OCI-LY1 (cell line): ENCODE data around the gene TMED10.

Experiments used
- H2AFZ ChIP-seq: fragments of 200-600 bp; sonication (generic), shearing (Covaris generic); 2 replicates; pipeline ENCODE4 v1.6.0; 2014; ENCODE audit warnings: antibody characterized with exemption, mild to moderate bottlenecking, low read length
- H3F3A ChIP-seq: fragments of 200-600 bp; sonication (generic), shearing (Covaris generic); 2 replicates; pipeline ENCODE4 v1.6.0; 2014; ENCODE audit warnings: mild to moderate bottlenecking, antibody characterized with exemption, low read length, moderate library complexity; ENCODE audit not compliant: insufficient read depth
- H3K27ac ChIP-seq: fragments of 200-600 bp; sonication (generic); 2 replicates; pipeline ENCODE4 v1.5.1; 2014; ENCODE audit warnings: low read length, mixed run types, mild to moderate bottlenecking, low read depth; ENCODE audit not compliant: poor library complexity, severe bottlenecking
- H3K27me3 ChIP-seq: fragments of 200-600 bp; sonication (generic); 2 replicates; pipeline ENCODE4 v1.6.0; 2014; ENCODE audit warnings: antibody characterized with exemption, mild to moderate bottlenecking, low read length, moderate library complexity; ENCODE audit not compliant: insufficient read depth
- H3K36me3 ChIP-seq: fragments of 200-600 bp; sonication (generic); 2 replicates; pipeline ENCODE4 v1.6.1; 2014; ENCODE audit warnings: mild to moderate bottlenecking, antibody characterized with exemption, low read length, moderate library complexity, mixed read lengths; ENCODE audit not compliant: insufficient read depth
- H3K4me1 ChIP-seq: fragments of 200-600 bp; sonication (generic); 2 replicates; pipeline ENCODE4 v1.5.1; 2014; ENCODE audit warnings: mild to moderate bottlenecking, low read length, moderate library complexity; ENCODE audit not compliant: insufficient read depth, severe bottlenecking
- H3K4me2 ChIP-seq: fragments of 200-600 bp; sonication (generic), shearing (Covaris generic); 2 replicates; pipeline ENCODE4 v1.6.1; 2014; ENCODE audit warnings: low read length
- H3K4me3 ChIP-seq: fragments of 200-600 bp; sonication (generic); 2 replicates; pipeline ENCODE4 v1.5.1; 2014; ENCODE audit warnings: low read length, low read depth, mild to moderate bottlenecking, mixed read lengths; ENCODE audit not compliant: poor library complexity, severe bottlenecking
- H3K79me2 ChIP-seq: fragments of 200-600 bp; shearing (Covaris generic); 2 replicates; pipeline ENCODE4 v1.6.1; 2016; ENCODE audit warnings: mixed run types, low read length, mixed read lengths; ENCODE audit not compliant: insufficient read depth
- H3K9ac ChIP-seq: fragments of 200-600 bp; sonication (generic), shearing (Covaris generic); 2 replicates; pipeline ENCODE4 v1.6.1; 2014; ENCODE audit warnings: mild to moderate bottlenecking, low read length, mixed read lengths
- H3K9me2 ChIP-seq: fragments of 200-600 bp; sonication (generic), shearing (Covaris generic); 2 replicates; pipeline ENCODE4 v1.6.1; 2014; ENCODE audit warnings: low read depth, mild to moderate bottlenecking, low read length, mixed read lengths
- H3K9me3 ChIP-seq: fragments of 200-600 bp; shearing (Covaris generic); 2 replicates; pipeline ENCODE4 v1.6.1; 2014; ENCODE audit warnings: low read length, mixed read lengths
- H4K20me1 ChIP-seq: fragments of 200-600 bp; sonication (generic), shearing (Covaris generic); 2 replicates; pipeline ENCODE4 v1.6.0; 2016; ENCODE audit warnings: mild to moderate bottlenecking, low read length; ENCODE audit not compliant: insufficient read depth
- EZH2 ChIP-seq: fragments of 200-600 bp; sonication (generic), shearing (Covaris generic); IDR thresholded peaks from 2 replicates; pipeline ENCODE4 v1.8.0; 2017; ENCODE audit warnings: borderline replicate concordance, mixed run types, mild to moderate bottlenecking, antibody characterized with exemption, low read length, moderate library complexity, mixed read lengths
- TF ChIP-seq, protein P1 (sequence below): fragments of 200-600 bp; sonication (generic), shearing (Covaris generic); IDR thresholded peaks from 2 replicates; pipeline ENCODE4 v1.5.1; 2017; ENCODE audit warnings: mild to moderate bottlenecking, antibody characterized with exemption, low read length, moderate library complexity, mixed read lengths

Gene TMED10

DNA sequence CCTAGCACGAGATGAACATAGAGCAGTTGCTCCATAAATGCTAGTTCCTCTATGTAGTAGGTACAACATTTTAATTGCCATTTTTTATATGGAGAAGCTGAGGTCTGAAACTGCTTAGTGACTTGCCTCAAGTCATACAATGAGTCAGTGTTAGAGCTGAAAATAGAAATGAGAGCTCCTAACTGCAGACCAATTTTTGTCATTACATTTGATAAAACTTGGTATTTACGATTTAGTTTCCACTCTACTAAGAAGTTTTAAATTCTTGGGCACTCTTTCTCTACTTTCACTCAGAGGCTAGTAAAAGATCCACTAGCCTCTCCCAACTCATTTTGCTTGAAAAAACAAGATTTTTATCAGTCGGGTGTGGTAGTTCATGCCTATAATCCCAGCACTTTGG is 8.1 kb upstream of the TMED10 start:
- H2AFZ ChIP-seq = no peak overlapping the region
- H3K4me3 ChIP-seq = no peak overlapping the region
- H3K9ac ChIP-seq = no peak overlapping the region
- H3K79me2 ChIP-seq = no peaks in the 10 kb centered on the region
- TF ChIP-seq EZH2 = no peak
- TF ChIP-seq, protein P1, sequence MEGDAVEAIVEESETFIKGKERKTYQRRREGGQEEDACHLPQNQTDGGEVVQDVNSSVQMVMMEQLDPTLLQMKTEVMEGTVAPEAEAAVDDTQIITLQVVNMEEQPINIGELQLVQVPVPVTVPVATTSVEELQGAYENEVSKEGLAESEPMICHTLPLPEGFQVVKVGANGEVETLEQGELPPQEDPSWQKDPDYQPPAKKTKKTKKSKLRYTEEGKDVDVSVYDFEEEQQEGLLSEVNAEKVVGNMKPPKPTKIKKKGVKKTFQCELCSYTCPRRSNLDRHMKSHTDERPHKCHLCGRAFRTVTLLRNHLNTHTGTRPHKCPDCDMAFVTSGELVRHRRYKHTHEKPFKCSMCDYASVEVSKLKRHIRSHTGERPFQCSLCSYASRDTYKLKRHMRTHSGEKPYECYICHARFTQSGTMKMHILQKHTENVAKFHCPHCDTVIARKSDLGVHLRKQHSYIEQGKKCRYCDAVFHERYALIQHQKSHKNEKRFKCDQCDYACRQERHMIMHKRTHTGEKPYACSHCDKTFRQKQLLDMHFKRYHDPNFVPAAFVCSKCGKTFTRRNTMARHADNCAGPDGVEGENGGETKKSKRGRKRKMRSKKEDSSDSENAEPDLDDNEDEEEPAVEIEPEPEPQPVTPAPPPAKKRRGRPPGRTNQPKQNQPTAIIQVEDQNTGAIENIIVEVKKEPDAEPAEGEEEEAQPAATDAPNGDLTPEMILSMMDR = no peak
- peaks cover 7% of the 10 kb centered on the region; the same call in 1 of the 2 replicates for H3K27me3 ChIP-seq
- no peaks in the 10 kb centered on the region for H4K20me1 ChIP-seq
- H3K36me3 ChIP-seq = no peaks in the 10 kb centered on the region
- peaks cover 12% of the 10 kb centered on the region for H3K4me1 ChIP-seq
- H3K4me2 ChIP-seq = no peak overlapping the region
- H3K9me3 ChIP-seq = no peaks in the 10 kb centered on the region
- no peaks in the 10 kb centered on the region for H3K9me2 ChIP-seq
- H3F3A ChIP-seq = no peaks in the 10 kb centered on the region
- no peak overlapping the region for H3K27ac ChIP-seq

DNA sequence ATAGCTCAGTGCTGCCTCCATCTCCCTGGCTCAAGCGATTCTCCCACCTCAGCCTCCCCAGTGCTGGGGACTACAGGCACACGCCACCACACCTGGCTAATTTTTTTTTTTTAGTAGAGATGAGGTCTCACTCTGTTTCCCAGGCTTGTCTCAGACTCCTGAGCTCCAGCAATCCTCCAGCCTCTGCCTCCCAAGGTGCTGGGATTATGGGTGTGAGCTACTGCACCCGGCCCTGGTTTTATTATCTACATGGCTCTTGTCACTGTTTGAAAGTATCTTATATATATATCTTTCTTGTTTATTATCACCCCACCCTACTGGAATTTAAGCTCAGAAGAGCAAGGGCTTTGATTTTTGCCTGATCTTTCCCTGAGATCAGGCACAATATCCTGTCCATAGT is 7.6 kb upstream of the TMED10 start:
- Histone ChIP-seq H2AFZ (no peak overlapping the region), H3K4me1 (peaks cover 12% of the 10 kb centered on the region), H3K27me3 (0 out of 2 replicates have a peak, but pooled peaks cover 3% of the 10 kb centered on the region), H3K9ac (no peak overlapping the region), H3K27ac (no peak overlapping the region), H3K4me2 (no peak overlapping the region), H3K9me2 (no peaks in the 10 kb centered on the region), H4K20me1 (no peaks in the 10 kb centered on the region), H3K9me3 (no peaks in the 10 kb centered on the region), H3K4me3 (no peak overlapping the region), H3F3A (no peaks in the 10 kb centered on the region), H3K36me3 (no peaks in the 10 kb centered on the region), H3K79me2 (no peaks in the 10 kb centered on the region)
- TF ChIP-seq, protein P1 = no peak
- TF ChIP-seq EZH2 = no peak

- no peak overlapping the region for H3K27ac ChIP-seq
- H3K9me3 ChIP-seq = no peaks in the 10 kb centered on the region
- H2AFZ ChIP-seq = no peak overlapping the region
These were observed 6.8 kb upstream of the TMED10 start for GRCh38 chr14:75183225-75183624.

More at GRCh38 chr14:75183225-75183624, 6.8 kb upstream of the TMED10 start:
- Histone ChIP-seq H3K36me3 (no peaks in the 10 kb centered on the region), H3K79me2 (no peaks in the 10 kb centered on the region), H3K9ac (no peak overlapping the region), H3K4me2 (no peak overlapping the region), H3K4me3 (no peak overlapping the region), H3F3A (no peaks in the 10 kb centered on the region), H3K9me2 (no peaks in the 10 kb centered on the region), H3K27me3 (0 out of 2 replicates have a peak, but pooled peaks cover 3% of the 10 kb centered on the region), H3K4me1 (peaks cover 4% of the 10 kb centered on the region), H4K20me1 (no peaks in the 10 kb centered on the region)
- TF ChIP-seq, protein P1 = no peak
- no peak for TF ChIP-seq EZH2
